HCT116 (cell line): ENCODE data around the gene KRTAP24-1. TPM values are rescaled to one million over a fixed set of nuclear protein-coding genes. Genes with fewer than 3 reads are reported as not detected.

Source experiments
- ATAC-seq: fragments of 200-7000 bp; cut with Tn5 transposase; 2 replicates; pipeline ENCODE4 v1.9.1; 2020; ENCODE audit warnings: mild to moderate bottlenecking, moderate library complexity
- BruUV-seq: library from RNA; stranded (reverse); fragments of 400-500 nt; replicated peaks from 2 replicates; lab custom pipeline; 2021; lab: Mats Ljungman, UMichigan
- CTCF ChIA-PET: fragments of 300-600 bp; sonication (Branson Sonifier 250); formaldehyde crosslinking; loops from one replicate; lab custom pipeline; 2021; ENCODE audit warnings: antibody characterized with exemption; lab: Charles Lee
- POLR2A ChIA-PET: fragments of 300-600, 350-600 bp; sonication (Branson Sonifier 250); formaldehyde crosslinking; loops from one replicate; lab custom pipeline; 2021; ENCODE audit warnings: antibody characterized with exemption; lab: Charles Lee
- RAD21 ChIA-PET, 2 experiments: fragments of 300-600 bp; sonication (Branson Sonifier 250); formaldehyde crosslinking; loops; one replicate each; lab custom pipeline; 2023; ENCODE audit warnings: low total read pairs in 2 of 2; ENCODE audit not compliant: uncharacterized antibody in 2 of 2, unreplicated experiment in 2 of 2, low non-redundant PET in 1 of 2; lab: Charles Lee
- DNase-seq: peaks from one replicate; pipeline ENCODE4 v3.0.0-alpha.2; 2010; ENCODE audit warnings: low read depth, low spot score
- H2AFZ ChIP-seq: fragments of 200-600 bp; shearing (Covaris generic), sonication (generic); 2 replicates; pipeline ENCODE4 v1.6.1; 2017; ENCODE audit warnings: low read depth, mixed run types, mixed read lengths, antibody characterized with exemption, low read length; ENCODE audit not compliant: poor library complexity, severe bottlenecking
- H3K27ac ChIP-seq: 2 replicates; pipeline ENCODE4 v1.5.1; 2012; ENCODE audit warnings: low read depth, low read length
- H3K27me3 ChIP-seq: fragments of 200-600 bp; sonication (generic); 2 replicates; pipeline ENCODE4 v1.6.1; 2016; ENCODE audit warnings: mixed run types, low read length, mixed read lengths; ENCODE audit not compliant: insufficient read depth
- H3K36me3 ChIP-seq, 2 experiments: fragments of 200-500 bp in 1 of 2; fragments of 200-600 bp in 1 of 2; sonication (Bioruptor generic) in 1 of 2; sonication (generic) in 1 of 2; 2 replicates each; pipeline versions ENCODE4 v1.5.1 to v1.6.1; 2014 to 2016; ENCODE audit warnings: low read length in 2 of 2, inconsistent platforms in 1 of 2, mixed read lengths in 1 of 2, mixed run types in 1 of 2; ENCODE audit not compliant: insufficient read depth in 2 of 2, control insufficient read depth in 1 of 2
- H3K4me1 ChIP-seq, 2 experiments: fragments of 200-600 bp in 1 of 2; sonication (generic) in 1 of 2; 2 replicates each; pipeline versions ENCODE4 v1.5.1 to v1.6.1; 2012 to 2017; ENCODE audit warnings: low read length in 2 of 2, inconsistent platforms in 1 of 2, mild to moderate bottlenecking in 1 of 2, mixed read lengths in 1 of 2, mixed run types in 1 of 2, moderate library complexity in 1 of 2; ENCODE audit not compliant: insufficient read depth in 2 of 2, control insufficient read depth in 1 of 2
- H3K4me2 ChIP-seq: fragments of 200-600 bp; sonication (generic); 2 replicates; pipeline ENCODE4 v1.6.1; 2017; ENCODE audit warnings: mixed run types, low read length, mixed read lengths
- H3K4me3 ChIP-seq, 2 experiments: fragments of 200-600 bp in 1 of 2; sonication (generic) in 1 of 2; replicated peaks in 1 of 2; 2 replicates each; pipeline ENCODE4 v1.5.1; 2011 to 2016; ENCODE audit warnings: low read length in 2 of 2, control low read depth in 1 of 2, low read depth in 1 of 2, mild to moderate bottlenecking in 1 of 2, mixed read lengths in 1 of 2, mixed run types in 1 of 2
- H3K79me2 ChIP-seq: fragments of 200-600 bp; sonication (generic); 2 replicates; pipeline ENCODE4 v1.6.1; 2017; ENCODE audit warnings: mild to moderate bottlenecking, mixed run types, low read length, moderate library complexity, mixed read lengths; ENCODE audit not compliant: insufficient read depth
- H3K9ac ChIP-seq: fragments of 200-600 bp; sonication (generic); 2 replicates; pipeline ENCODE4 v1.6.1; 2016; ENCODE audit warnings: low read length, mixed read lengths
- H3K9me2 ChIP-seq: fragments of 200-600 bp; sonication (generic), shearing (Covaris generic); 2 replicates; pipeline ENCODE4 v1.6.1; 2017; ENCODE audit warnings: mixed run types, mild to moderate bottlenecking, moderate library complexity; ENCODE audit not compliant: insufficient read depth
- H3K9me3 ChIP-seq, 2 experiments: fragments of 200-500 bp in 1 of 2; fragments of 200-600 bp in 1 of 2; sonication (Bioruptor generic) in 1 of 2; sonication (generic) in 1 of 2; 2 replicates each; pipeline ENCODE4 v1.6.1; 2014 to 2017; ENCODE audit warnings: low read length in 2 of 2, mixed read lengths in 2 of 2, inconsistent platforms in 1 of 2, low read depth in 1 of 2, mild to moderate bottlenecking in 1 of 2, mixed run types in 1 of 2, moderate library complexity in 1 of 2; ENCODE audit not compliant: control insufficient read depth in 1 of 2, insufficient read depth in 1 of 2
- H4K20me1 ChIP-seq: fragments of 200-600 bp; sonication (generic), shearing (Covaris generic); 2 replicates; pipeline ENCODE4 v1.6.1; 2017; ENCODE audit warnings: mixed run types, mild to moderate bottlenecking, moderate library complexity; ENCODE audit not compliant: insufficient read depth
- CBX3 ChIP-seq: IDR thresholded peaks from 2 replicates; pipeline ENCODE4 v1.6.1; 2012; ENCODE audit warnings: low read depth
- CTCF ChIP-seq, 3 experiments: fragments of 200-600 bp in 1 of 3; sonication (generic) in 1 of 3; IDR thresholded peaks in 2 of 3; conservative IDR thresholded peaks in 1 of 3; 2 replicates each; pipeline ENCODE4 v1.5.1; 2012 to 2017; ENCODE audit warnings: low read depth in 2 of 3, low read length in 2 of 3, antibody characterized with exemption in 1 of 3, borderline replicate concordance in 1 of 3, control low read depth in 1 of 3, mild to moderate bottlenecking in 1 of 3, mixed read lengths in 1 of 3, mixed run types in 1 of 3, moderate library complexity in 1 of 3; ENCODE audit not compliant: insufficient read depth in 1 of 3
- EGR1 ChIP-seq: IDR thresholded peaks from 2 replicates; pipeline ENCODE4 v1.6.1; 2012; ENCODE audit warnings: low read depth
- EZH2 ChIP-seq: fragments of 200-600 bp; sonication (generic); IDR thresholded peaks from 2 replicates; pipeline ENCODE4 v1.6.1; 2017; ENCODE audit warnings: antibody characterized with exemption, mixed run types
- FOSL1 ChIP-seq: IDR thresholded peaks from 2 replicates; pipeline ENCODE4 v1.6.1; 2012; ENCODE audit warnings: low read depth
- POLR2AphosphoS5 ChIP-seq: IDR thresholded peaks from 2 replicates; pipeline ENCODE4 v1.6.1; 2011; ENCODE audit warnings: mild to moderate bottlenecking, low read depth, low read length, moderate library complexity
- RAD21 ChIP-seq: IDR thresholded peaks from 2 replicates; pipeline ENCODE4 v1.6.1; 2012; ENCODE audit warnings: low read depth, mild to moderate bottlenecking
- SP1 ChIP-seq: IDR thresholded peaks from 2 replicates; pipeline ENCODE4 v1.6.1; 2012; ENCODE audit warnings: low read depth
- TCF7L2 ChIP-seq: IDR thresholded peaks from 2 replicates; pipeline ENCODE4 v1.7.0; 2011; ENCODE audit warnings: borderline replicate concordance, inconsistent platforms; ENCODE audit not compliant: insufficient read depth, insufficient read length; ENCODE audit errors: extremely low read depth
- ZFX ChIP-seq: fragments of 450-650 bp; IDR thresholded peaks from 2 replicates; pipeline ENCODE4 v1.6.1; 2017
- intact Hi-C: fragments of 100-400 bp; cut with micrococcal nuclease; formaldehyde crosslinking; loops from 2 replicates; pipeline ENCODE4 v1.10.0; 2022
- total RNA-seq: library from RNA; stranded (reverse); gene quantifications from one replicate; pipeline ENCODE4 v1.2.1, GENCODE V29; 2021; ENCODE audit not compliant: unreplicated experiment

KRTAP24-1 gene
- total RNA-seq, 1 experiment from 2014 or later = not detected

GRCh38 chr21:30232011-30232410 lies 50.7 kb downstream of the KRTAP24-1 start:
- intact Hi-C loops = no loop called here
- Histone ChIP-seq H2AFZ (no peak overlapping the region), H3K9me2 (no peaks in the 10 kb centered on the region), H3K27me3 (no peaks in the 10 kb centered on the region), H3K9ac (no peak overlapping the region), H3K4me1 (no peaks in the 10 kb centered on the region), H3K9me3 (peaks cover 15 to 27% of the 10 kb centered on the region in 2 experiments; a peak in 2 of 4 replicates), H3K27ac (no peak overlapping the region), H3K36me3 (no peaks in the 10 kb centered on the region), H3K4me2 (no peak overlapping the region), H3K4me3 (no peak overlapping the region), H3K79me2 (no peaks in the 10 kb centered on the region), H4K20me1 (no peaks in the 10 kb centered on the region)
- ChIA-PET CTCF (no interaction called here), POLR2A (no interaction called here), RAD21 (no interaction called here)
- TF ChIP-seq FOSL1 (no peak), SP1 (no peak), CTCF (IDR thresholded peaks at IDR 0.05 in 2 of 3, conservative IDR thresholded peaks at IDR 0.05 in 1 of 3; ENCODE audit: borderline replicate concordance in 1 of 3, insufficient read depth in 1 of 3, low read depth in 2 of 3, low read length in 2 of 3) (no peak), EGR1 (no peak), ZFX (no peak), TCF7L2 (no peak), RAD21 (no peak), CBX3 (no peak), EZH2 (no peak), POLR2AphosphoS5 (no peak)
- BruUV-seq = no TSS peak
- DNase-seq = no peak
- ATAC-seq = no peak

Other genes with a start within 250 kb of the KRTAP24-1 start
- gene CLDN17, start 116.1 kb downstream of the KRTAP24-1 start, total RNA-seq = not detected
- gene CLDN8, start 66.9 kb downstream of the KRTAP24-1 start, total RNA-seq = not detected
- not detected for gene KRTAP25-1, start 6.6 kb upstream of the KRTAP24-1 start, total RNA-seq
- gene KRTAP26-1, start 37.4 kb upstream of the KRTAP24-1 start, total RNA-seq = not detected
- gene KRTAP27-1, start 54.7 kb upstream of the KRTAP24-1 start, total RNA-seq = not detected
- not detected for gene KRTAP23-1, start 65.7 kb upstream of the KRTAP24-1 start, total RNA-seq
- gene KRTAP13-2, start 89.3 kb upstream of the KRTAP24-1 start, total RNA-seq = not detected
- not detected for gene KRTAP13-1, start 113.1 kb upstream of the KRTAP24-1 start, total RNA-seq
- gene KRTAP13-3, start 143.0 kb upstream of the KRTAP24-1 start, total RNA-seq = not detected
- gene KRTAP13-4, start 147.3 kb upstream of the KRTAP24-1 start, total RNA-seq = not detected
- not detected for gene KRTAP15-1, start 157.3 kb upstream of the KRTAP24-1 start, total RNA-seq
- not detected for gene KRTAP19-1, start 197.4 kb upstream of the KRTAP24-1 start, total RNA-seq
- gene KRTAP19-2, start 204.5 kb upstream of the KRTAP24-1 start, total RNA-seq = not detected
- gene KRTAP19-3, start 209.1 kb upstream of the KRTAP24-1 start, total RNA-seq = not detected
- not detected for gene KRTAP19-4, start 214.2 kb upstream of the KRTAP24-1 start, total RNA-seq
- not detected for gene KRTAP19-5, start 219.2 kb upstream of the KRTAP24-1 start, total RNA-seq